ENCODE data around the gene SESN3.
"Not testable (repeated sequence)": the region's sequence is repeated elsewhere in the genome, so short reads cannot be mapped to it uniquely, and the experiment has no call there.

SESN3 gene

DNA sequence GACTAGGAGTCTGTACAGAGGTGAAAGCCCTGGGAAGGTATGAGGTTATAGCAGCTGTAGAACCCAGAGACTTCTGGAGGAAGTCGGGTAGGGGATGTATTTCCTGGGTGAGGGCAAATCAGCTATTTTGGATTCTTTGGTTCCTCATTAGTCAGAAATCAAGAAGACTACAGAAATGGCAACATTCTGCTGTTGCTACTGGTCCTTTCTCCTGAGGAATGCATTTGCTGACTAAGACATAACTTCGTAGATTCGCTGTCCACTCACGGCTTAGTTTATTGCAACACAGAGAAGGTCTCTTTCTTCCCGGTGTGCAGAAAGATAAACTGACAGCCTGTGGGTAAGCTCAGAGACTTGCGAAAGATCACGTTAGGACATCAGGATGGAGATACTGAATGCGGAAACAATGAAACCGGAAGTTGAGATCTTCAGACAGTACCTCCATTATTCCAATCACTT, 25.3 kb upstream of the SESN3 start:
- Mint-ChIP-seq H3K36me3 (ENCODE audit: low read depth) (no peaks in the 10 kb centered on the region), H3K4me1 (ENCODE audit: low read depth) (peaks cover 36% of the 10 kb centered on the region), H3K4me3 (no peak overlapping the region), H3K9me3 (no peaks in the 10 kb centered on the region), H3K27ac (no peak overlapping the region), H3K27me3 (ENCODE audit: low read depth) (no peaks in the 10 kb centered on the region)
- no peak for DNase-seq (ENCODE audit: low spot score)

DNA sequence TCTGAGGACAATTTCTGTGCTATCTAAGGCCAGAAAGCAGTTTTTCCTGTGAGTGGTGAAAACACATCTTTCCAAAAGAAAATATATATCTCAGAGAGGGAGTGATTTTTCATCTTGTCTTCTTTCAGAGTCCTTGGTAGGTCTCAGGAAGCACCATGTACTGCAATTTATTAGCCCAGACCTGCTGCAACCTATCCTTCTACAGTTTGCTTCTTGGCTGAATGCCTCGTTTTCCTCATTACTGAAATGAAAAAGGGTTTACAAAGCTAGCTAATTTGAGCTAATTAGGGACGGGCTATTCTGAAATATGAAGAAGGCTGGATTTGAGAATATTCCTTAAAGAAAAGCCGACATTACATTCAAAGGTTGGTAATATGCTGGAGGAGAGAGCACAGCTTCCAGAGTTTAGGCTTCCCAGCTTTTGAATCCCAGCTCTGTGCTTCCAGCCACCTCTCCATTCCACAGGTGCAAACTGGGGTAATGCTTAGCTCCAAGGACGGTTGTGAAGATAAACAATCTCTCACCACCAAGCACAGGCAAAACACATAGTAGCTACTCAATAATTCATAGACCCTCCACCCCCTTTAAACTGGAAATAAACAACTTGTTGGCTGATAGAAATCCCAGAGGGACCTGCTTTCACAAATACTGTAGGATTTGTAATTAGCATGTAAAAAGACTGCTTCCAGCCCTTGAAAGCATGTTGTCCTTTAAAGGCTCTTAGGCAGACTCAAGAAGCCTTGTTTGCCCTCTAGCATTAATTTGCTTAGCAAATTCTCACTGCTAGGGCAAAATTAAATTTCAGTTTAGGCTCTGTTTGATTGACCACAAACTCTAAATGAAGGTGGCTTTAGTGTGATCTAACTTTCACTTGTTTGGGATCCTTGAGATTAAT, 24.5 kb upstream of the SESN3 start:
- no peak overlapping the region for H3K4me3 Mint-ChIP-seq

GRCh38 chr11:95254716-95255115, 23.7 kb upstream of the SESN3 start:
- Mint-ChIP-seq H3K4me1 (ENCODE audit: low read depth) (peaks cover 36% of the 10 kb centered on the region), H3K4me3 (no peak overlapping the region), H3K27me3 (ENCODE audit: low read depth) (no peaks in the 10 kb centered on the region)

More for the DNA sequence above, 24.5 kb upstream of the SESN3 start:
- Mint-ChIP-seq H3K27ac (peak overlapping the region; percentile 54), H3K27me3 (ENCODE audit: low read depth) (no peaks in the 10 kb centered on the region), H3K9me3 (no peaks in the 10 kb centered on the region), H3K36me3 (ENCODE audit: low read depth) (no peaks in the 10 kb centered on the region), H3K4me1 (ENCODE audit: low read depth) (peaks cover 36% of the 10 kb centered on the region)
- no peak for DNase-seq (ENCODE audit: low spot score)

DNA sequence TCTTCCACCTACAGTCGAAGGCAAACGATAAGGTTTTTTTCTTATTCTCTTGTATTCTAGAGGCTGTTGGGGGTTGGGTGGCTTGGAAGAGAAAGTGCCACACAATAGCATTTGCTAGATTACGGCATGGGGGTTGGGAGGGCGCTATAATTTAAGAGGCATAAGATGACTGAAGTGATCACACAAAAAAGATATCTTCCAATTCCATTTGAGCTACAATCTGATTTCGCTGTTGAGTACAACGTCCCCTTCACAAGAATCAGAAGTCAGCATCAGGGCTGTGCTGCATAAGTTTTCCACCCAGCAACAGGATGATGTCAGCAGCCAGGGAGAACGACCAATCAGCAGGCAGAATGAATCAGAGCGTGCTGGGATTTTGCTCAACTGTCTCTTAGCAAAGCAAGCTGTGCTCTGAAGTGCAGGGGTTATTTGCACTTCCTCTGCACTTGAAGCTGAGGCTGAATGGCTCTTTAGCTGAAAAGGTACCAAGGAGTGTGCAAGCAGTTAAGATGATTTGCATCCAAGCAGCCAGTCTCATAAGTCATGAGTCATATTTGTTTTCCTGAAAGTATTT, 23.2 kb upstream of the SESN3 start:
- Mint-ChIP-seq H3K9me3 (no peaks in the 10 kb centered on the region), H3K4me1 (ENCODE audit: low read depth) (peaks cover 38% of the 10 kb centered on the region)

More at GRCh38 chr11:95254716-95255115, 23.7 kb upstream of the SESN3 start:
- no peaks in the 10 kb centered on the region for H3K36me3 Mint-ChIP-seq (ENCODE audit: low read depth)
- H3K9me3 Mint-ChIP-seq, result no peaks in the 10 kb centered on the region
- DNase-seq (ENCODE audit: low spot score), result no peak
- H3K27ac Mint-ChIP-seq, result peak overlapping the region; percentile 54

DNA sequence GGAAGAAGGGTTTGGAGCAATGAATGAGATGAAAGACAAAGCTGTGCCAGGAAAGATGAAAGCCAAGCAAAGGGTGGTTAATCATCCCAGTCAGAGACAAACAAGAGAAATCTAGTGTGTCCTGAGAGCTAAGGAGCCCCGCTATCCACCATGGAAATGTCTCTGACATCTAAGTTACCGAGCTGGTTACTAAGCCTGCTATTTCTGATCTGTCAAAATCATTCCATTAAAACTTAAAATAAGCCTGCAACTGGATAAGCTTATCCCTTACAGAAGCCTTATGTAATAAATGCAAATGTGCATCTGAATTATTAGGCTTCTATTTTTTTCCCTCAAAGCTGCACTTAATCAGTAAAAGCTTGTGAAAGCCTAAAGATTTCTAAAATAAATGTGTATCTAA, 22.1 kb upstream of the SESN3 start:
- Mint-ChIP-seq H3K4me3 (no peak overlapping the region), H3K27ac (no peak overlapping the region), H3K9me3 (no peaks in the 10 kb centered on the region), H3K27me3 (ENCODE audit: low read depth) (no peaks in the 10 kb centered on the region), H3K36me3 (ENCODE audit: low read depth) (no peaks in the 10 kb centered on the region), H3K4me1 (ENCODE audit: low read depth) (peaks cover 41% of the 10 kb centered on the region)
- DNase-seq (ENCODE audit: low spot score), result no peak

More for the DNA sequence above, 23.2 kb upstream of the SESN3 start:
- DNase-seq (ENCODE audit: low spot score), result peak; percentile 81
- peak overlapping the region; percentile 81 for H3K4me3 Mint-ChIP-seq
- no peaks in the 10 kb centered on the region for H3K36me3 Mint-ChIP-seq (ENCODE audit: low read depth)
- H3K27ac Mint-ChIP-seq, result peak overlapping the region; percentile 79
- H3K27me3 Mint-ChIP-seq (ENCODE audit: low read depth), result no peaks in the 10 kb centered on the region

- H3K36me3 Mint-ChIP-seq (ENCODE audit: low read depth), result no peaks in the 10 kb centered on the region
- no peak overlapping the region for H3K4me3 Mint-ChIP-seq
- no peaks in the 10 kb centered on the region for H3K9me3 Mint-ChIP-seq
- H3K27ac Mint-ChIP-seq, result no peak overlapping the region
- no peaks in the 10 kb centered on the region for H3K27me3 Mint-ChIP-seq (ENCODE audit: low read depth)
- peaks cover 41% of the 10 kb centered on the region for H3K4me1 Mint-ChIP-seq (ENCODE audit: low read depth)
- DNase-seq (ENCODE audit: low spot score), result no peak
Observed at GRCh38 chr11:95252586-95252985, 21.6 kb upstream of the SESN3 start.

GRCh38 chr11:95251896-95252295, 20.9 kb upstream of the SESN3 start:
- H3K4me1 Mint-ChIP-seq (ENCODE audit: low read depth), result peaks cover 41% of the 10 kb centered on the region
- H3K9me3 Mint-ChIP-seq; H3K4me3 Mint-ChIP-seq; DNase-seq (ENCODE audit: low spot score); H3K36me3 Mint-ChIP-seq (ENCODE audit: low read depth); H3K27me3 Mint-ChIP-seq (ENCODE audit: low read depth); H3K27ac Mint-ChIP-seq: not testable (repeated sequence)

GRCh38 chr11:95248666-95249467, 17.9 kb upstream of the SESN3 start:
- Mint-ChIP-seq H3K4me3 (no peak overlapping the region), H3K36me3 (ENCODE audit: low read depth) (peaks cover 1% of the 10 kb centered on the region), H3K9me3 (no peaks in the 10 kb centered on the region), H3K27ac (no peak overlapping the region), H3K4me1 (ENCODE audit: low read depth) (peaks cover 15% of the 10 kb centered on the region), H3K27me3 (ENCODE audit: low read depth) (no peaks in the 10 kb centered on the region)
- no peak for DNase-seq (ENCODE audit: low spot score)

GRCh38 chr11:95247883-95248282, 16.9 kb upstream of the SESN3 start:
- H3K27me3 Mint-ChIP-seq (ENCODE audit: low read depth), result no peaks in the 10 kb centered on the region
- DNase-seq (ENCODE audit: low spot score), result no peak
- H3K4me3 Mint-ChIP-seq, result no peak overlapping the region
- no peak overlapping the region for H3K27ac Mint-ChIP-seq
- no peaks in the 10 kb centered on the region for H3K9me3 Mint-ChIP-seq
- H3K4me1 Mint-ChIP-seq (ENCODE audit: low read depth), result peaks cover 11% of the 10 kb centered on the region
- peaks cover 1% of the 10 kb centered on the region for H3K36me3 Mint-ChIP-seq (ENCODE audit: low read depth)

- H3K4me1 Mint-ChIP-seq (ENCODE audit: low read depth), result peaks cover 6% of the 10 kb centered on the region
- peaks cover 1% of the 10 kb centered on the region for H3K36me3 Mint-ChIP-seq (ENCODE audit: low read depth)
- DNase-seq (ENCODE audit: low spot score), result no peak
- no peaks in the 10 kb centered on the region for H3K27me3 Mint-ChIP-seq (ENCODE audit: low read depth)
- H3K4me3 Mint-ChIP-seq, result no peak overlapping the region
- H3K27ac Mint-ChIP-seq, result no peak overlapping the region
- no peaks in the 10 kb centered on the region for H3K9me3 Mint-ChIP-seq
Observed at GRCh38 chr11:95247127-95247684, 16.2 kb upstream of the SESN3 start.

DNA sequence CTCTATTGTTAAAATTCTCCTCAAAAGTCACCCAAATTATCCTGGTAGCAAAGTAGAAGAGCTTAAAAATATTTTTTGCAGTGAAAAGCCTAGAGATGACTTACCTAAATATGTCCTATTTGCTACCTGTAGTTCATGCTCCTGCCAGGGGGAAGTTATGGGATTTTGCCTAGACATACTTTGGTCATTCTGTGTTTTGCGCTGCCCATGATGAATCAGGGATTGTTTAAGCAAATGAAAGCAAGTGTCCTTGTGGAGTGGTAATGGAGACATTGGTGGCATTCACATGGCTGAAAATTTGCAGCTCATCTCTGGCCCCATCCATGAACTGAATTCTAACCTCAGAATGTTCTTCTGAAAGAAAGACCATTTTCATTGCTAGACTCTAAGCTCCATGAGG, 14.6 kb upstream of the SESN3 start:
- Mint-ChIP-seq H3K4me1 (ENCODE audit: low read depth) (peaks cover 8% of the 10 kb centered on the region), H3K27me3 (ENCODE audit: low read depth) (peaks cover 2% of the 10 kb centered on the region), H3K9me3 (no peaks in the 10 kb centered on the region), H3K27ac (no peak overlapping the region), H3K4me3 (no peak overlapping the region), H3K36me3 (ENCODE audit: low read depth) (peaks cover 1% of the 10 kb centered on the region)
- DNase-seq (ENCODE audit: low spot score), result no peak

DNA sequence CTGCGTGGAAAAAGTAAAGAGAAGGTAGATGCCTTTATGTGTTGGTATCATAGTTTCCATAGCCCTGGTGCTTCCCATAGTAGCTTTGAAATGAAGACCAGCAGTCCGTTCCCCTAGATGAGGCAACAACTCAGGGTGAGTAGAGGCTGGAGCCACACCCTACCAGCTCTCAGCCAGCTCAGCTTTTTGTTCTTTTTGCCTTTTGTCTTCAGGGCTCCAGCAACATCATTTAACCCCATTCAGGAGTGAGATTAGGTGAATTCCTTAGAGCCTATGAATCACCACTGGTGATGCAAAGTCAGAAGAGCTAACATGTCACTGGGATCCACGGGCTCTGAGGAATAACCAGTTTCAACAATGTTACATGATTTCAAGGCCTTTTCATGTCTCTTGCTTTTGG, 14.0 kb upstream of the SESN3 start:
- Mint-ChIP-seq H3K4me3 (no peak overlapping the region), H3K27ac (no peak overlapping the region), H3K9me3 (no peaks in the 10 kb centered on the region), H3K36me3 (ENCODE audit: low read depth) (peaks cover 1% of the 10 kb centered on the region), H3K27me3 (ENCODE audit: low read depth) (peaks cover 2% of the 10 kb centered on the region), H3K4me1 (ENCODE audit: low read depth) (peaks cover 8% of the 10 kb centered on the region)
- peak; percentile 16 for DNase-seq (ENCODE audit: low spot score)

GRCh38 chr11:95243673-95244072, 12.7 kb upstream of the SESN3 start:
- Mint-ChIP-seq H3K9me3 (no peaks in the 10 kb centered on the region), H3K4me1 (ENCODE audit: low read depth) (peaks cover 3% of the 10 kb centered on the region), H3K36me3 (ENCODE audit: low read depth) (peaks cover 1% of the 10 kb centered on the region), H3K27me3 (ENCODE audit: low read depth) (peaks cover 2% of the 10 kb centered on the region), H3K4me3 (no peak overlapping the region), H3K27ac (no peak overlapping the region)
- DNase-seq (ENCODE audit: low spot score), result no peak

Measured in T-helper 2 cell treated with Interferon-gamma antibody and Interleukin-4, amounts not matched to agents 5 μg/mL and 100 μg/mL, for 36 hours (primary cell).